ENCODE results near the gene CSRP2.

- no peak for TF ChIP-seq ELF4 (IDR thresholded peaks at IDR 0.05)
- no peak for TF ChIP-seq SUZ12 (IDR thresholded peaks at IDR 0.05)
- TF ChIP-seq NFRKB (IDR thresholded peaks at IDR 0.05) = no peak
- no peak for TF ChIP-seq FOXK2 (IDR thresholded peaks at IDR 0.05)
- TF ChIP-seq TARDBP (IDR thresholded peaks at IDR 0.05) = no peak
- no peak for TF ChIP-seq PKNOX1 (IDR thresholded peaks at IDR 0.05)
- TF ChIP-seq HDGF (IDR thresholded peaks at IDR 0.05; ENCODE audit: borderline replicate concordance) = no peak
- TF ChIP-seq SP1 (IDR thresholded peaks at IDR 0.05) = no peak
- no peak for TF ChIP-seq FOXM1 (IDR thresholded peaks at IDR 0.05; ENCODE audit: borderline replicate concordance)
- no peak for TF ChIP-seq ARNT (IDR thresholded peaks at IDR 0.05)
- TF ChIP-seq L3MBTL2 (conservative IDR thresholded peaks at IDR 0.05) = no peak
- TF ChIP-seq CTBP1 (IDR thresholded peaks at IDR 0.05; ENCODE audit: borderline replicate concordance) = no peak
- no peak for TF ChIP-seq LEF1 (IDR thresholded peaks at IDR 0.05; ENCODE audit: borderline replicate concordance)
Measured at GRCh38 chr12:76883811-76884210, 5.0 kb upstream of the CSRP2 start.
